SK-N-SH treated with all-trans-retinoic acid at 6 μM for 48 hours (cell line): Measurements from ENCODE around the gene MAB21L4.

Source experiments
- ARNTL ChIP-seq: fragments of 450-650 bp; formaldehyde crosslinking; IDR thresholded peaks from 2 replicates; pipeline ENCODE4 v1.5.0; 2020; ENCODE audit warnings: low read depth, mild to moderate bottlenecking, moderate library complexity, borderline replicate concordance
- BACH2 ChIP-seq: fragments of 250-450 bp; sonication (Bioruptor Pico); IDR thresholded peaks from 2 replicates; pipeline ENCODE4 v1.9.0; 2021; ENCODE audit warnings: mild to moderate bottlenecking, borderline replicate concordance
- CSDC2 ChIP-seq: fragments of 250-450 bp; sonication (Bioruptor Pico); IDR thresholded peaks from 2 replicates; pipeline ENCODE4 v1.5.0; 2020; ENCODE audit warnings: mild to moderate bottlenecking, moderate library complexity
- ESRRG ChIP-seq: fragments of 250-450 bp; sonication (Bioruptor Pico); IDR thresholded peaks from 2 replicates; pipeline ENCODE4 v1.6.1; 2021; ENCODE audit warnings: mild to moderate bottlenecking
- GLIS3 ChIP-seq: fragments of 250-450 bp; sonication (Bioruptor Pico); IDR thresholded peaks from 2 replicates; pipeline ENCODE4 v1.5.0; 2020; ENCODE audit warnings: mild to moderate bottlenecking, moderate library complexity
- OSR1 ChIP-seq: fragments of 250-450 bp; sonication (Bioruptor Pico); IDR thresholded peaks from 2 replicates; pipeline ENCODE4 v1.8.0; 2022; ENCODE audit warnings: moderate library complexity, mild to moderate bottlenecking, inconsistent platforms
- PPARA ChIP-seq: fragments of 250-450 bp; sonication (Bioruptor Pico); IDR thresholded peaks from 2 replicates; pipeline ENCODE4 v1.5.0; 2020; ENCODE audit warnings: mild to moderate bottlenecking, borderline replicate concordance
- TOX ChIP-seq: fragments of 250-450 bp; sonication (Bioruptor Pico); IDR thresholded peaks from 2 replicates; pipeline ENCODE4 v1.8.0; 2021; ENCODE audit warnings: mild to moderate bottlenecking, moderate library complexity, borderline replicate concordance
- ZNF565 ChIP-seq: fragments of 450-650 bp; formaldehyde crosslinking; conservative IDR thresholded peaks from 2 replicates; pipeline ENCODE4 v1.5.0; 2020; ENCODE audit warnings: low read depth, mild to moderate bottlenecking, moderate library complexity
- ZNF70 ChIP-seq: fragments of 450-650 bp; formaldehyde crosslinking; IDR thresholded peaks from 2 replicates; pipeline ENCODE4 v1.5.0; 2020; ENCODE audit warnings: mild to moderate bottlenecking, moderate library complexity
- TF ChIP-seq, protein P1 (sequence below): fragments of 250-450 bp; sonication (Bioruptor Pico); IDR thresholded peaks from 2 replicates; pipeline ENCODE4 v1.8.0; 2020; ENCODE audit warnings: mild to moderate bottlenecking, moderate library complexity, borderline replicate concordance
- TF ChIP-seq, protein P2 (sequence below): fragments of 250-450 bp; sonication (Bioruptor Pico); IDR thresholded peaks from 2 replicates; pipeline ENCODE4 v1.5.1; 2020; ENCODE audit warnings: low read depth, mild to moderate bottlenecking, moderate library complexity

DNA sequence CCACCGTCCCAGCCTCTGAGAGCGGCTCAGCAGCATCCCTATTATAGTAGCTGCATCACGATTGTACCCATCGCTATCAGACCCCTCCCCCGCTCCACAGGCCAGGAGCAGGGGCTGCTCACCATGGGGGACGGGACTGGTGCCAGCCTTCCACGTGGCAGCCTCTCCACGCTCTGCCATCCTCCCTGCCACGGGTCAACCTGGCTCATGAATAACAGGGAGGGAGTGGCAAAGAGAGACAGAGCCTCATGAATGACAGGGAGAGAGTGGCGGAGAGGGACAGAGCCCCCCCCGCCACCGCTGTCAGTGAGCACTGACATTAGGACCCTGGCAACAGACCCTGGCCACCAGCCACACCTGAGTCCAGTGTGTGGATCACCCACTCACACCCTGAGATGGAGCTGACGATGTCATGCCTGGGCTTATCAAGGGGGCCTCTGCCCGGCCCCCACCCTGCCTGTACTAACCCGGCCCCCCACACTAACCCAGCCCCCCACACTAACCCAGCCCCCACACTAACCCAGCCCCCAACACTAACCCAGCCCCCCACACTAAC, 27.1 kb upstream of the MAB21L4 start:
- TF ChIP-seq PPARA (no peak), TOX (no peak), ARNTL (CRISPR knock-in tag) (no peak), CSDC2 (no peak), BACH2 (CRISPR knock-in tag) (no peak), OSR1 (no peak), GLIS3 (no peak), ZNF70 (no peak), ZNF565 (CRISPR knock-in tag) (no peak), ESRRG (CRISPR knock-in tag) (no peak)
- TF ChIP-seq, protein P1, sequence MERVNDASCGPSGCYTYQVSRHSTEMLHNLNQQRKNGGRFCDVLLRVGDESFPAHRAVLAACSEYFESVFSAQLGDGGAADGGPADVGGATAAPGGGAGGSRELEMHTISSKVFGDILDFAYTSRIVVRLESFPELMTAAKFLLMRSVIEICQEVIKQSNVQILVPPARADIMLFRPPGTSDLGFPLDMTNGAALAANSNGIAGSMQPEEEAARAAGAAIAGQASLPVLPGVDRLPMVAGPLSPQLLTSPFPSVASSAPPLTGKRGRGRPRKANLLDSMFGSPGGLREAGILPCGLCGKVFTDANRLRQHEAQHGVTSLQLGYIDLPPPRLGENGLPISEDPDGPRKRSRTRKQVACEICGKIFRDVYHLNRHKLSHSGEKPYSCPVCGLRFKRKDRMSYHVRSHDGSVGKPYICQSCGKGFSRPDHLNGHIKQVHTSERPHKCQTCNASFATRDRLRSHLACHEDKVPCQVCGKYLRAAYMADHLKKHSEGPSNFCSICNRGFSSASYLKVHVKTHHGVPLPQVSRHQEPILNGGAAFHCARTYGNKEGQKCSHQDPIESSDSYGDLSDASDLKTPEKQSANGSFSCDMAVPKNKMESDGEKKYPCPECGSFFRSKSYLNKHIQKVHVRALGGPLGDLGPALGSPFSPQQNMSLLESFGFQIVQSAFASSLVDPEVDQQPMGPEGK (CRISPR knock-in tag), result no peak
- TF ChIP-seq, protein P2, sequence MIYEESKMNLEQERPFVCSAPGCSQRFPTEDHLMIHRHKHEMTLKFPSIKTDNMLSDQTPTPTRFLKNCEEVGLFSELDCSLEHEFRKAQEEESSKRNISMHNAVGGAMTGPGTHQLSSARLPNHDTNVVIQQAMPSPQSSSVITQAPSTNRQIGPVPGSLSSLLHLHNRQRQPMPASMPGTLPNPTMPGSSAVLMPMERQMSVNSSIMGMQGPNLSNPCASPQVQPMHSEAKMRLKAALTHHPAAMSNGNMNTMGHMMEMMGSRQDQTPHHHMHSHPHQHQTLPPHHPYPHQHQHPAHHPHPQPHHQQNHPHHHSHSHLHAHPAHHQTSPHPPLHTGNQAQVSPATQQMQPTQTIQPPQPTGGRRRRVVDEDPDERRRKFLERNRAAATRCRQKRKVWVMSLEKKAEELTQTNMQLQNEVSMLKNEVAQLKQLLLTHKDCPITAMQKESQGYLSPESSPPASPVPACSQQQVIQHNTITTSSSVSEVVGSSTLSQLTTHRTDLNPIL (CRISPR knock-in tag), result no peak
